ENCODE data around the gene HSPA14.

- peak; percentile 9 to 60 (median 56) for TF ChIP-seq CTCF (IDR thresholded peaks at IDR 0.05)
- TF ChIP-seq POLR2A (IDR thresholded peaks at IDR 0.05) = no peak
- TF ChIP-seq POLR2AphosphoS5 (IDR thresholded peaks at IDR 0.05) = no peak
Observed at GRCh38 chr10:14822879-14823755, 15.0 kb upstream of the HSPA14 start.
